Pancreas (tissue), 10 donors: ENCODE measurements around the gene TMEM91. TPM values are rescaled to one million over a fixed set of nuclear protein-coding genes. Genes with fewer than 3 reads are reported as not detected.

Source experiments
- ATAC-seq, 4 donors: fragments of 200-7000 bp; cut with Tn5 transposase; one replicate each; pipeline versions ENCODE4 v1.8.0 to v1.9.1; 2020; ENCODE audit warnings: mild to moderate bottlenecking in 4 of 4, moderate library complexity in 4 of 4
- DNase-seq, 6 donors: peaks; one replicate each; pipeline ENCODE4 v3.0.0-alpha.2; 2020
- FAIRE-seq: peaks from 2 replicates; lab custom pipeline; 2012; peaks lifted over from hg19 to GRCh38; lab: Jason Lieb, UNC
- H3K27ac ChIP-seq, 4 donors: fragments of 200-600 bp; sonication (generic); 1 replicate in 3 of 4; 2 replicates in 1 of 4; pipeline versions ENCODE4 v1.5.0 to v1.8.0; 2020
- H3K27me3 ChIP-seq, 4 donors: fragments of 200-600 bp; one replicate each; pipeline ENCODE4 v1.8.0; 2021
- H3K36me3 ChIP-seq, 3 donors: fragments of 200-600 bp; sonication (generic) in 1 of 3; one replicate each; pipeline versions ENCODE4 v1.5.0 to v1.8.0; 2020 to 2021
- H3K4me1 ChIP-seq, 3 donors: fragments of 200-600 bp; one replicate each; pipeline ENCODE4 v1.8.0; 2021
- H3K4me3 ChIP-seq, 4 donors: fragments of 200-600 bp; sonication (generic) in 2 of 4; one replicate each; pipeline versions ENCODE4 v1.5.0 to v1.8.0; 2020 to 2021
- H3K9me3 ChIP-seq, 4 donors: fragments of 200-600 bp; one replicate each; pipeline ENCODE4 v1.8.0; 2021
- CTCF ChIP-seq, 4 donors: fragments of 200-600 bp; sonication (generic) in 3 of 4; IDR thresholded peaks; one replicate each; pipeline versions ENCODE4 v1.5.0 to v1.8.0; 2021; ENCODE audit warnings: antibody characterized with exemption in 4 of 4
- WGBS, 2 donors: extraction: QIAGEN DNeasy Blood & Tissue Kit; methylation state at CpG; one replicate each; pipeline ENCODE4 v1.1.7; 2013; 5-methylcytosine and 5-hydroxymethylcytosine counted together
- intact Hi-C, 3 donors: fragments of 100-400 bp; cut with DNase I; formaldehyde crosslinking; loops; one replicate each; pipeline versions ENCODE4 v1.11.1 to v1.14.2; 2022
- polyA plus RNA-seq, 2 donors: library from polyadenylated mRNA; stranded (reverse); fragments of 200-250 nt; gene quantifications; one replicate each; pipeline ENCODE4 v1.2.3, GENCODE V29; 2013
- total RNA-seq, 6 donors: library from RNA; stranded (reverse); fragmentation: NEBNext Ultra II Directional in 4 of 6; extraction: Animal tissue kit (Norgen Biotek cat#: 25700) in 4 of 6; gene quantifications; one replicate each; pipeline versions ENCODE4 v1.2.1 to v1.2.4, GENCODE V29; 2021 to 2023
- donor health status: healthy with polysubstance abuse.
- donor health status: DM: no; HTN: no; CAD: no; lungs with moderate emphysema.
- donor health status: DM: no; HTN: no; CAD: no.
- donor health status: control.
- donor health status: control.
- donor health status: Bipolar disorder and iron deficiency.
- donor health status: DM: yes; HTN: yes; CAD: no.
- donor health status: DM: no; HTN: no; CAD: no.
- donor health status: DM: no; HTN: no; CAD: no.
- donor health status: DM: yes; HTN: yes; CAD: no.

The TMEM91 gene
- total and polyA plus RNA-seq, 8 donors: 3.8 to 33.0 (median 5.4) TPM

DNA sequence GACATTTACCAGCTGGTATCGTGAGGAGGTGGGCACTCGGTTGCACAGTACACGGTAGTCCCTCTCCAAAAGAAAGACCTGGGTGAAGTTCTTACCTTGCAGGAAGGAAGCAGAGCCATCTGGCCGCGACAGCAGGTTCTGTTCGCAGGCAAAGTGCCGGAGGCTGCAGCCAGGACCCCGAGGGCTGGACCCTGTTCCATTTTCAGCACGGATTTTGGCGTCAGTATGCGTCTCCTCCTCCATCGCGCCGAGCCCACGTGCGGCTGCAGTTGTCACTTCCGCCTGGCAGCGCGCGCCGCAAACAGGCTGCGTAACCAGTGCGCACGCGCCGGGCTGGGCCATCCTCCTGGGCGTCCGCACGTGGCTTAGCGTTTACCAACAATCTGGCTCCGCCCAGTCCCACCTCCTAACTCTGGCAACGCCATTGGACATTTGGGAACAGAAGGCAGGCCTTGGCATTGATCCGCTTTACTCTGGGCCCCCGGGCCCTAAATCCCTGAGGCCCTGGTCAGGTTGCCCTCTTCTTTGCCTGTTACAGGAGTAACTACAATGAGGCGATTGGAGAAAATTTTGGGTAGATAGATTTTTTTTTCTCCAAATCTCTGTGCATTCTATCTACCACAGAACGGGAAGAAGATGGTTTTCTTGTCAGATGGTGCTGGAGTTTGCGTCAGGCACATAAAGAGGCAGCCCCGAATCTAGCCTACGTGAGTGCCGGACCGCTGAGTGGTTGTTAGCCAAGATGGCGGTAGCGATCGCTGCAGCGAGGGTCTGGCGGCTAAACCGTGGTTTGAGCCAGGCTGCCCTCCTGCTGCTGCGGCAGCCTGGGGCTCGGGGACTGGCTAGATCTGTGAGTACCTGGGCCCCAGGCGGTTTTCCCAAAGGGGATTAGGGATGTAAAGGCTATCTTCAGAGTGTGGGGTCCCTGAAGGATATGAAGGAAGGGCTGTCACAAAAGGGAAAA, 21.0 kb downstream of the TMEM91 start, which contains the start of the genes BCKDHA and EXOSC5:
Gene BCKDHA (plus strand): TSS at position 733 of the 964 bp plus-strand sequence. CDS start 10 bp downstream, at position 743.
Gene EXOSC5 (minus strand): TSS at position 274 of the 964 bp plus-strand sequence. CDS start 31 bp downstream, at position 243.
- DNase-seq: peak; percentile 97 to 100 (median 100)
- peak; percentile 96 to 99 (median 97) for ATAC-seq
- peak within 1 kb of the TSS; percentile 64 to 95 (median 82) for H3K4me3 ChIP-seq
- intact Hi-C loops: no loop called here
- FAIRE-seq: peak; percentile 95
- peaks cover 0 to 16% (median 9%) of the 10 kb centered on the region in 3 donors for H3K4me1 ChIP-seq
- H3K27me3 ChIP-seq: no peaks in the 10 kb centered on the region
- H3K27ac ChIP-seq: peak within 1 kb of the TSS; percentile 93 to 99 (median 96)
- H3K36me3 ChIP-seq: no peaks in the 10 kb centered on the region
- H3K9me3 ChIP-seq: no peaks in the 10 kb centered on the region
- WGBS, 2 donors: 0 to 1% methylated on average over 50 of the region's 50 CpGs
- no peak for TF ChIP-seq CTCF (IDR thresholded peaks at IDR 0.05)

- no peaks in the 10 kb centered on the region for H3K9me3 ChIP-seq
- intact Hi-C loops: no loop called here
- FAIRE-seq: no peak
These were observed 21.7 kb downstream of the TMEM91 start for GRCh38 chr19:41398050-41398418.

DNA sequence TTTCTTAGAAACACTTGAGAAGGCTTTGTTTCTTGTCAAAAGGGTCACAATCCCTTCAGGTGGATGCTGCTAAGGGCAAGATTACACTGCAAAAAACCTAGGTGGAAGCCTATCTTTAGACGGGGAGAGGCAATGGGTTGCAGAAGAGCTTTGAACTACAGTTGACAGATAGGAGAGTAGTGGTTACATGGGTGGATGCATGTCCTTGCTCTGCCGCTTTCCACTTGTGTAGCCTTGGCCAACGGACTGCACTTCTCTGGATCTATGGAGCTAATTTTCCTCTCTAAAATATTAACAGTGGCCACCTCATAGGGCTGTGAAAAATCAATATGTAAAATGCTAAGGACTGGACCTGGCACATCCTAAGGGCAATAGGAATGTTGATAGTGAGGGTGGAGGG, 22.3 kb downstream of the TMEM91 start:
- peaks cover 0 to 19% (median 9%) of the 10 kb centered on the region in 3 donors for H3K4me1 ChIP-seq
- ATAC-seq (no peak), DNase-seq (no peak), FAIRE-seq (no peak)
- no peaks in the 10 kb centered on the region for H3K36me3 ChIP-seq
- peak overlapping the region; percentile 51 to 95 (median 76) for H3K4me3 ChIP-seq
- H3K27me3 ChIP-seq: no peaks in the 10 kb centered on the region
- intact Hi-C loops: no loop called here
- no peak for TF ChIP-seq CTCF (IDR thresholded peaks at IDR 0.05)
- WGBS, 2 donors: 14% methylated on average over 3 of the region's 3 CpGs
- H3K27ac ChIP-seq: no peak overlapping the region
- H3K9me3 ChIP-seq: no peaks in the 10 kb centered on the region

More at GRCh38 chr19:41398050-41398418, 21.7 kb downstream of the TMEM91 start:
- peak in 1 of 4 donors; percentile 1 for ATAC-seq
- H3K27ac ChIP-seq: peak overlapping the region; percentile 93 to 99 (median 96)
- 0% methylated on average over 5 of the region's 5 CpGs for WGBS, 2 donors
- H3K27me3 ChIP-seq: no peaks in the 10 kb centered on the region
- H3K4me1 ChIP-seq: peaks cover 0 to 16% (median 9%) of the 10 kb centered on the region in 3 donors
- peak overlapping the region; percentile 51 to 95 (median 76) for H3K4me3 ChIP-seq
- no peaks in the 10 kb centered on the region for H3K36me3 ChIP-seq
- DNase-seq: no peak
- TF ChIP-seq CTCF (IDR thresholded peaks at IDR 0.05): no peak

- H3K4me3 ChIP-seq: peak overlapping the region in 2 of 4 donors; percentile 87 to 95
- H3K27me3 ChIP-seq: no peaks in the 10 kb centered on the region
These were observed 22.8 kb downstream of the TMEM91 start for GRCh38 chr19:41399091-41399490.

More at GRCh38 chr19:41399091-41399490, 22.8 kb downstream of the TMEM91 start:
- DNase-seq (no peak), ATAC-seq (no peak), FAIRE-seq (no peak)
- Histone ChIP-seq H3K9me3 (no peaks in the 10 kb centered on the region), H3K36me3 (no peaks in the 10 kb centered on the region), H3K27ac (no peak overlapping the region), H3K4me1 (peaks cover 0 to 19% (median 9%) of the 10 kb centered on the region in 3 donors)
- intact Hi-C loops: no loop called here
- WGBS, 2 donors: 42 to 53% methylated on average over 3 of the region's 3 CpGs
- no peak for TF ChIP-seq CTCF (IDR thresholded peaks at IDR 0.05)
